ENCODE measurements around the gene SPDYE11.
"Not testable (repeated sequence)": the region's sequence is repeated elsewhere in the genome, so short reads cannot be mapped to it uniquely, and the experiment has no call there.

The SPDYE11 gene

DNA sequence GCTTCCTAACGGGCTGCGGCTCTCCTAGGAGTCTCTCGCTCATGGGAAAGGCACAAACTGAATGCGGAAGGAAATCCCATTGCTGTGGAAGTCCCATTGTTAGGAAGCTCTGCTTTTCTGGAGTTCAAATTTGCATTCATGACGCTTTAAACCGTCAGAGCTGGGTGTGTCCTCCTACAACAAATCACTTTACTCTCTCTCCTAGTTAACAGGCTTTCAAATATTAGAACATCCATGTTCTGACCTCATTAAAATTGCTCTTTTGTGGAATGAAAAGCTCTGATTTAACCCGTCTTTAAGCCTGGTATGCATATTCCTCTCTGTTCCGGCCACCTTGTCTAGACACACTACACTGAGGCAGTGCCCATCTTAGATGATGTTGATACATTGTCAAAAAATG is at the start of gene SPDYE11:
Gene SPDYE11 (minus strand): TSS at position 101 of the 400 bp plus-strand sequence. CDS start 1,800 bp downstream, outside the sequence.
- not testable (repeated sequence) for DNase-seq

DNA sequence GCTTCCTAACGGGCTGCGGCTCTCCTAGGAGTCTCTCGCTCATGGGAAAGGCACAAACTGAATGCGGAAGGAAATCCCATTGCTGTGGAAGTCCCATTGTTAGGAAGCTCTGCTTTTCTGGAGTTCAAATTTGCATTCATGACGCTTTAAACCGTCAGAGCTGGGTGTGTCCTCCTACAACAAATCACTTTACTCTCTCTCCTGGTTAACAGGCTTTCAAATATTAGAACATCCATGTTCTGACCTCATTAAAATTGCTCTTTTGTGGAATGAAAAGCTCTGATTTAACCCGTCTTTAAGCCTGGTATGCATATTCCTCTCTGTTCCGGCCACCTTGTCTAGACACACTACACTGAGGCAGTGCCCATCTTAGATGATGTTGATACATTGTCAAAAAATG is 28.2 kb upstream of the SPDYE11 start, which contains the start of gene SPDYE9:
Gene SPDYE9 (minus strand): TSS at position 101 of the 400 bp plus-strand sequence. CDS start 1,800 bp downstream, outside the sequence.
- DNase-seq: not testable (repeated sequence)

DNA sequence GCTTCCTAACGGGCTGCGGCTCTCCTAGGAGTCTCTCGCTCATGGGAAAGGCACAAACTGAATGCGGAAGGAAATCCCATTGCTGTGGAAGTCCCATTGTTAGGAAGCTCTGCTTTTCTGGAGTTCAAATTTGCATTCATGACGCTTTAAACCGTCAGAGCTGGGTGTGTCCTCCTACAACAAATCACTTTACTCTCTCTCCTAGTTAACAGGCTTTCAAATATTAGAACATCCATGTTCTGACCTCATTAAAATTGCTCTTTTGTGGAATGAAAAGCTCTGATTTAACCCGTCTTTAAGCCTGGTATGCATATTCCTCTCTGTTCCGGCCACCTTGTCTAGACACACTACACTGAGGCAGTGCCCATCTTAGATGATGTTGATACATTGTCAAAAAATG is 28.0 kb downstream of the SPDYE11 start, which contains the start of gene SPDYE8:
Gene SPDYE8 (minus strand): TSS at position 101 of the 400 bp plus-strand sequence. CDS start 1,800 bp downstream, outside the sequence.
- DNase-seq: not testable (repeated sequence)

GRCh38 chr7:73006491-73006890 is 51.2 kb downstream of the SPDYE11 start:
- not testable (repeated sequence) for DNase-seq

DNA sequence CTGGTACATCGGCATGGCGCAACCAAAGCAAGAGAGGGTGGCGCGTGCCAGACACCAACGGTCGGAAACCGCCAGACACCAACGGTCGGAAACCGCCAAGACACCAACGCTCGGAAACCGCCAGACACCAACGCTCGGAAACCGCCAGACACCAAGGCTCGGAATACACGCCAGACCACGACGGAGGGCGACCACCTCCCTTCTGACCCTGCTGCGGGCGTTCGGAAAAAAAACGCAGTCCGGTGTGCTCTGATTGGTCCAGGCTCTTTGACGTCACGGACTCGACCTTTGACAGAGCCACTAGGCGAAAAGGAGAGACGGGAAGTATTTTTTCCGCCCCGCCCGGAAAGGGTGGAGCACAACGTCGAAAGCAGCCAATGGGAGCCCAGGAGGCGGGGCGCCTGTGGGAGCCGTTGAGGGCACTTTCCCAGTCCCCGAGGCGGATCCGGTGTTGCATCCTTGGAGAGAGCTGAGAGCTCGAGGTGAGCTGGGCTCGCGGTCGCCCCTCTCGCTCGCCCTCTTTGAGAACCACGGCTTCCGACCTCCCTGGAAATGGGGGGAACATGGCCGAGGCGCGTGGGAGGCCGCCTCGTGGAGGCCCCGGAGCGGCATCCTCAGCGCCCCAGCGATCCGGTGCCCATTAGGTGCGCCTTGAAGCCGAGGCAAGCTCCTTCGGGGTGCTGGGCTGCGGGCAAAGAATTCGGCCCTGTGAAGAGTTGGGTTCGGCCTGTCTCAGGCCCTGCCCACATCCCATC is 51.8 kb downstream of the SPDYE11 start:
- DNase-seq: not testable (repeated sequence)

DNA sequence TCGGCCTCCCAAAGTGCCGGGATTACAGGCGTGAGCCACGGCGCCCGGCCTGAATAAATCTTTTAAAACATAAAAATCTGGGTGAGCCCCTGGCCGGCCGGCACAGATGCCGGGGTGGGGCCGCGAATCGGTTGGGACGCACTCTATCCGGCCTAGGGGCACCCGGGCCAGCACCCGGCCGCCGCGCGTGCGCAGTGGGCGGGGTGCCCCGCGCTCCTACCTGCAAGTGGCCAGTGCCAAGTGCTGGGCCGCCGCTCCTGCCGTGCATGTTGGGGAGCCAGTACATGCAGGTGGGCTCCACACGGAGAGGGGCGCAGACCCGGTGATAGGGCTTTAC is 52.4 kb downstream of the SPDYE11 start:
- not testable (repeated sequence) for DNase-seq

DNA sequence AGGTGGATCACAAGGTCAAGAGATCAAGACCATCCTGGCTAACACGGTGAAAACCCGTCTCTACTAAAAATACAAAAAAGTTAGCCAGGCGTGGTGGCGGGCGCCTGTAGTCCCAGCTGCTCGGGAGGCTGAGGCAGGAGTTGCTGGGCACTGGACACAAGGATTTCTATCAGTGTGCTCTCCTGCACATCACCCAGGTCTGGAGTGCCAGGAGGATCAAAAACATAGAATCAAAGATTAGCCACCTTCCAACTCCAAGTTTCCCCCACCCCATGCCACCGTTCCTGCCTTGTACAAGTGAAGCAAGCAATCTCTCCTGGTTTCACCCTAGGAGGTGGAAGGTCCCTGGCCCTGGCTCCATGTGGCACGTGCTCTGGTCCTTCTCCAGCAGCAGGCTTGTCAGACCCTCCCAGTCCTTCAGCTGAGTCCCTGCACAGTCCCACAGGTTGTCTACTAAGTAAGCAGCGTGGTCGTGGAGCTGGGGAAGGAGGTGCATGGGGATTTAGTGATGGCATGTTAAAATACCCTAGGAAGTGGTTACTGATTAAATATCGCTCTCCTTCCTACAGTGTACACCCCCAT is 59.7 kb downstream of the SPDYE11 start:
- DNase-seq: not testable (repeated sequence)
